ENCODE data around the gene KRT20. TPM values are rescaled to one million over a fixed set of nuclear protein-coding genes. Genes with fewer than 3 reads are reported as not detected.

KRT20 gene
- total RNA-seq, 1 donor from 2014 or later = 13.0 TPM

DNA sequence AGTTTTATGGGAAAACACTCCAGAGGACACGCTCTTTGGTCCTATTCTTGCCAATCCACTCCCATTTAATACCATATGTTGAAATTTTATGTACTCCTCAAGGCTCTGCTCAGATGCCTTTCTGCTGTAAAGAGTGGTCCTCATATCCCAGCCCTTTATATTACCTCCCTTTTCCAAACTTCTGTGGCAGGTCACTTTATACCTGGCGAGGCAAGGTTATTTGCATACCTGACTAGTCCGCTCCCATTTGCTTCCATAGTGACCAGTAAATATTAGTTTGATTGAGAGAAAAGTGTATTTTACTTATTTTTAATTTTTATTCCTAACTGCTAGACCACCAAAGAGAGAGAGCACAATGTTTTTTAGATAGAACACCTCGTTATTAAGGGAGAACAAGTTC lies 35.3 kb downstream of the KRT20 start:
- H3K4me1 Mint-ChIP-seq (ENCODE audit: unreplicated experiment) = peaks cover 18% of the 10 kb centered on the region
- no peaks in the 10 kb centered on the region for H3K36me3 Mint-ChIP-seq
- peak overlapping the region; percentile 97 for H3K27ac Mint-ChIP-seq
- H3K27me3 Mint-ChIP-seq = peaks cover 3% of the 10 kb centered on the region
- H3K4me3 Mint-ChIP-seq = no peak overlapping the region
- no peaks in the 10 kb centered on the region for H3K9me3 Mint-ChIP-seq
- no peak for DNase-seq (ENCODE audit: extremely low spot score, unreplicated experiment)
- TF ChIP-seq CTCF (conservative IDR thresholded peaks at IDR 0.05) = no peak

DNA sequence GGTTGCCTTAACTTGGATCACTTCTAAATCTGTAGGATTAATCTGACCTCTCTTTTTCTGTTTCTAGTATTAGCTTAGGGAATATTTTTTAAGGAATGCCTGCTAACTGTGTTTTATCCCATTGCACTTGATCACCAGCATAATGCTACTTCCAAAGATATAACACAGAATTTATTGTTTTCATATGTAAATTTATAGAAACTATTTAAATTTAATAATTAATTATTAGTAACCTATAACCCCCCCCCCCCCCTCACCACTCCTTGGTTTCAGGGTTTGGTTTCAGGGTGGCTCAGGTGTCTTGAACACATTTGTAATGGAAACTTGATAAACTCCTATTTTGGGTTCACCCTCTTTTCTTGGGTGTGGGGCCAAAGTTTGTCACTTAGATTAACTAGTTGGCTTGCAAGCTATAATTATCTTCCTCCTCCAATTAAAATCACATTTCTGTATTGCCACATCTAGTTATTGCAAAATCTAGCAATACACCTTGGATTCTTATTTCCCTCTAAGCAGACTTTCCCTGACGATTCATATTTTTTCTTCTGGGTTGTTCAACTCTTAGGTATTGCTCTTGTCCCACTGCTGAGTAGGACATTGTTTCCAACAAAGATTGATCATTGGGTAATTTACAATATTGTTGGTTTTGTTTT lies 36.3 kb downstream of the KRT20 start:
- DNase-seq (ENCODE audit: extremely low spot score, unreplicated experiment) = no peak
- H3K36me3 Mint-ChIP-seq = no peaks in the 10 kb centered on the region
- peaks cover 18% of the 10 kb centered on the region for H3K4me1 Mint-ChIP-seq (ENCODE audit: unreplicated experiment)
- TF ChIP-seq CTCF (conservative IDR thresholded peaks at IDR 0.05) = no peak
- no peak overlapping the region for H3K4me3 Mint-ChIP-seq
- H3K27me3 Mint-ChIP-seq = peaks cover 4% of the 10 kb centered on the region
- H3K27ac Mint-ChIP-seq = peak overlapping the region; percentile 97
- H3K9me3 Mint-ChIP-seq = no peaks in the 10 kb centered on the region

- TF ChIP-seq CTCF (conservative IDR thresholded peaks at IDR 0.05) = no peak
- H3K27me3 Mint-ChIP-seq = peaks cover 4% of the 10 kb centered on the region
Observed at GRCh38 chr17:40846515-40847144, 38.4 kb downstream of the KRT20 start.

GRCh38 chr17:40844671-40845107 lies 40.4 kb downstream of the KRT20 start:
- no peak overlapping the region for H3K27ac Mint-ChIP-seq
- TF ChIP-seq CTCF (conservative IDR thresholded peaks at IDR 0.05) = no peak
- H3K36me3 Mint-ChIP-seq = no peaks in the 10 kb centered on the region
- H3K4me1 Mint-ChIP-seq (ENCODE audit: unreplicated experiment) = peaks cover 13% of the 10 kb centered on the region
- no peaks in the 10 kb centered on the region for H3K9me3 Mint-ChIP-seq
- no peak for DNase-seq (ENCODE audit: extremely low spot score, unreplicated experiment)
- peaks cover 4% of the 10 kb centered on the region for H3K27me3 Mint-ChIP-seq
- H3K4me3 Mint-ChIP-seq = no peak overlapping the region

More at GRCh38 chr17:40846515-40847144, 38.4 kb downstream of the KRT20 start:
- Mint-ChIP-seq H3K9me3 (no peaks in the 10 kb centered on the region), H3K4me1 (ENCODE audit: unreplicated experiment) (peaks cover 8% of the 10 kb centered on the region), H3K4me3 (no peak overlapping the region), H3K36me3 (no peaks in the 10 kb centered on the region), H3K27ac (no peak overlapping the region)
- no peak for DNase-seq (ENCODE audit: extremely low spot score, unreplicated experiment)

DNA sequence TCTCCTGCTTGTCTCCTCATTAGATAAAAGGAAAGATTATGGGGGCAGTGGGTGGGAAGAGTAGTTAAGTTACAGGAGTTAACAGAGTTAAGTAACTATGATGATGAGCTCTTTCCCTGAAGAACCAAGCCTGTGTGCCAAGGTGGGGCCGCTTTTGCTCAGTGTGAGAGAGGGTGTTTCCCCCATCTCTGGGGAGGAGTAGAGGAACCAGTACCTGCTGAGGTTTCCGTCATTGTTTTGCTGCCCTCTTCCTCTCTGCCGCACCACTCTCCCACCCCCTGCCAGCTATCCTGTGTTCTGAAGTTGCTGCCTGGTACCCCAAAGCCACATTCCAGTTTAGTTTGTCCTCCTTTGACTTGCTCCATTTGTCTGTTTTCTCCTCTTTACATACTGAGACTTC lies 41.8 kb downstream of the KRT20 start:
- peaks cover 4% of the 10 kb centered on the region for H3K27me3 Mint-ChIP-seq
- DNase-seq (ENCODE audit: extremely low spot score, unreplicated experiment) = no peak
- peaks cover 11% of the 10 kb centered on the region for H3K4me1 Mint-ChIP-seq (ENCODE audit: unreplicated experiment)
- H3K9me3 Mint-ChIP-seq = no peaks in the 10 kb centered on the region
- no peak overlapping the region for H3K4me3 Mint-ChIP-seq
- no peak overlapping the region for H3K27ac Mint-ChIP-seq
- TF ChIP-seq CTCF (conservative IDR thresholded peaks at IDR 0.05) = no peak
- H3K36me3 Mint-ChIP-seq = peaks cover 2% of the 10 kb centered on the region
